SK-N-SH (cell line): ENCODE results near the gene SLC6A9. TPM values are rescaled to one million over a fixed set of nuclear protein-coding genes. Genes with fewer than 3 reads are reported as not detected.

Experiments
- CTCF ChIA-PET: fragments of 300-600, 350-600 bp; formaldehyde crosslinking; extraction: SDS; loops from one replicate; lab custom pipeline; 2021; lab: Yijun Ruan, JAX
- POLR2A ChIA-PET: fragments of 350-600 bp; sonication (Branson Sonifier 250); formaldehyde crosslinking; extraction: SDS; loops from one replicate; lab custom pipeline; 2020; ENCODE audit warnings: antibody characterized with exemption, inconsistent platforms; lab: Yijun Ruan, JAX
- DNase-seq: peaks from one replicate; pipeline ENCODE4 v3.0.0; 2012
- H2AFZ ChIP-seq: fragments of 200-600 bp; sonication (generic); 2 replicates; pipeline ENCODE4 v1.8.1; 2016; ENCODE audit warnings: antibody characterized with exemption, mild to moderate bottlenecking, low read depth
- H3F3A ChIP-seq: fragments of 200-600 bp; sonication (generic); replicated peaks from 2 replicates; pipeline ENCODE3; 2016; ENCODE audit warnings: antibody characterized with exemption, mild to moderate bottlenecking; ENCODE audit not compliant: insufficient read depth
- H3K27ac ChIP-seq, 2 experiments: fragments of 200-500 bp in 1 of 2; fragments of 200-600 bp in 1 of 2; sonication (Bioruptor generic) in 1 of 2; sonication (generic), shearing (Covaris generic) in 1 of 2; 2 replicates each; pipeline versions ENCODE4 v1.5.1 to v1.6.1; 2014 to 2016; ENCODE audit warnings: low read depth in 2 of 2, inconsistent platforms in 1 of 2, low read length in 1 of 2, mild to moderate bottlenecking in 1 of 2, mixed read lengths in 1 of 2
- H3K27me3 ChIP-seq: fragments of 200-600 bp; sonication (generic), shearing (Covaris generic); 2 replicates; pipeline ENCODE4 v1.6.1; 2016; ENCODE audit warnings: mixed run types; ENCODE audit not compliant: insufficient read depth
- H3K36me3 ChIP-seq, 2 experiments: fragments of 200-500 bp in 1 of 2; fragments of 200-600 bp in 1 of 2; sonication (Bioruptor generic) in 1 of 2; sonication (generic) in 1 of 2; replicated peaks in 1 of 2; 2 replicates each; pipeline versions ENCODE3 to v1.5.1; 2014 to 2016; ENCODE audit warnings: low read length in 1 of 2, mild to moderate bottlenecking in 1 of 2; ENCODE audit not compliant: insufficient read depth in 2 of 2, control insufficient read depth in 1 of 2
- H3K4me1 ChIP-seq, 2 experiments: fragments of 200-500 bp in 1 of 2; fragments of 200-600 bp in 1 of 2; sonication (Bioruptor generic) in 1 of 2; sonication (generic), shearing (Covaris generic) in 1 of 2; 2 replicates each; pipeline versions ENCODE4 v1.5.1 to v1.6.1; 2014 to 2016; ENCODE audit warnings: low read depth in 1 of 2, low read length in 1 of 2, mixed run types in 1 of 2; ENCODE audit not compliant: insufficient read depth in 2 of 2, control insufficient read depth in 1 of 2
- H3K4me2 ChIP-seq: fragments of 200-600 bp; sonication (generic), shearing (Covaris generic); 2 replicates; pipeline ENCODE4 v1.6.1; 2017; ENCODE audit warnings: mixed run types
- H3K4me3 ChIP-seq, 2 experiments: fragments of 200-500 bp in 1 of 2; fragments of 200-600 bp in 1 of 2; sonication (Bioruptor generic) in 1 of 2; sonication (generic), shearing (Covaris generic) in 1 of 2; 2 replicates each; pipeline versions ENCODE4 v1.5.1 to v1.8.1; 2014 to 2016; ENCODE audit warnings: low read depth in 2 of 2, inconsistent platforms in 1 of 2, low read length in 1 of 2, mild to moderate bottlenecking in 1 of 2, mixed read lengths in 1 of 2, moderate library complexity in 1 of 2
- H3K79me2 ChIP-seq: fragments of 200-600 bp; sonication (generic); 2 replicates; pipeline ENCODE4 v1.8.1; 2017; ENCODE audit warnings: mild to moderate bottlenecking; ENCODE audit not compliant: insufficient read depth
- H3K9ac ChIP-seq: fragments of 200-600 bp; sonication (generic); 2 replicates; pipeline ENCODE4 v1.6.1; 2017; ENCODE audit warnings: mixed run types
- H3K9me2 ChIP-seq: fragments of 200-600 bp; sonication (generic); 2 replicates; pipeline ENCODE4 v1.6.1; 2017; ENCODE audit warnings: mixed run types
- H3K9me3 ChIP-seq: fragments of 200-600 bp; sonication (generic); 2 replicates; pipeline ENCODE4 v1.6.1; 2017; ENCODE audit warnings: mixed run types, mild to moderate bottlenecking, moderate library complexity
- H4K20me1 ChIP-seq: fragments of 200-600 bp; sonication (generic); 2 replicates; pipeline ENCODE4 v1.6.1; 2017; ENCODE audit warnings: mild to moderate bottlenecking, mixed run types; ENCODE audit not compliant: insufficient read depth
- CHD2 ChIP-seq: fragments of 150-350 bp; IDR thresholded peaks from 2 replicates; pipeline ENCODE4 v1.6.1; 2018; ENCODE audit warnings: low read length; ENCODE audit not compliant: partially characterized antibody
- ELF1 ChIP-seq: IDR thresholded peaks from 2 replicates; pipeline ENCODE4 v1.4.0; 2012
- EZH2phosphoT487 ChIP-seq: fragments of 200-600 bp; sonication (generic); IDR thresholded peaks from 2 replicates; pipeline ENCODE4 v1.6.1; 2017; ENCODE audit warnings: low read depth, mixed run types, mild to moderate bottlenecking, antibody characterized with exemption, moderate library complexity, borderline replicate concordance
- GATA2 ChIP-seq: sonication (generic); formaldehyde crosslinking; IDR thresholded peaks from 2 replicates; pipeline ENCODE4 v1.5.0; 2020; ENCODE audit warnings: mild to moderate bottlenecking, missing genetic modification reagents
- JUND ChIP-seq: IDR thresholded peaks from 2 replicates; pipeline ENCODE4 v1.4.0; 2012
- MXI1 ChIP-seq: IDR thresholded peaks from 2 replicates; pipeline ENCODE4 v1.6.1; 2012; ENCODE audit warnings: mild to moderate bottlenecking, low read depth, low read length, improper control_type of control experiment
- NRF1 ChIP-seq: IDR thresholded peaks from 2 replicates; pipeline ENCODE4 v1.6.1; 2012; ENCODE audit warnings: low read depth, mild to moderate bottlenecking, low read length
- POLR2AphosphoS5 ChIP-seq: IDR thresholded peaks from 2 replicates; pipeline ENCODE4 v1.6.1; 2012; ENCODE audit warnings: low read depth, low read length
- RAD21 ChIP-seq: IDR thresholded peaks from 2 replicates; pipeline ENCODE4 v1.6.1; 2012; ENCODE audit warnings: mild to moderate bottlenecking, low read length
- SIN3A ChIP-seq: IDR thresholded peaks from 2 replicates; pipeline ENCODE4 v1.6.1; 2012; ENCODE audit warnings: low read depth, mild to moderate bottlenecking, low read length, moderate library complexity, borderline replicate concordance
- TEAD4 ChIP-seq: IDR thresholded peaks from 2 replicates; pipeline ENCODE4 v1.4.0; 2012; ENCODE audit warnings: mild to moderate bottlenecking, borderline replicate concordance; ENCODE audit not compliant: insufficient read depth
- WGBS: methylation state at CpG from one replicate; pipeline ENCODE4 v1.1.6; 2017; ENCODE audit warnings: low lambda C conversion rate; 5-methylcytosine and 5-hydroxymethylcytosine counted together
- polyA plus RNA-seq, 3 experiments: library from polyadenylated mRNA; depleted of rRNA; stranded (reverse); fragments of >200 nt; gene quantifications; 2 replicates each; pipeline ENCODE4 v1.2.3, GENCODE V29; 2012
- TF ChIP-seq, protein P1 (sequence below): IDR thresholded peaks from 2 replicates; pipeline ENCODE4 v1.4.0; 2012; ENCODE audit warnings: low read depth
- TF ChIP-seq, protein P2 (sequence below): IDR thresholded peaks from 2 replicates; pipeline ENCODE4 v1.4.0; 2012; ENCODE audit warnings: low read depth, borderline replicate concordance

Gene SLC6A9
- polyA plus RNA-seq, 1 of the 3 experiments (the other 2 are of a cell fraction): 3.9 TPM

DNA sequence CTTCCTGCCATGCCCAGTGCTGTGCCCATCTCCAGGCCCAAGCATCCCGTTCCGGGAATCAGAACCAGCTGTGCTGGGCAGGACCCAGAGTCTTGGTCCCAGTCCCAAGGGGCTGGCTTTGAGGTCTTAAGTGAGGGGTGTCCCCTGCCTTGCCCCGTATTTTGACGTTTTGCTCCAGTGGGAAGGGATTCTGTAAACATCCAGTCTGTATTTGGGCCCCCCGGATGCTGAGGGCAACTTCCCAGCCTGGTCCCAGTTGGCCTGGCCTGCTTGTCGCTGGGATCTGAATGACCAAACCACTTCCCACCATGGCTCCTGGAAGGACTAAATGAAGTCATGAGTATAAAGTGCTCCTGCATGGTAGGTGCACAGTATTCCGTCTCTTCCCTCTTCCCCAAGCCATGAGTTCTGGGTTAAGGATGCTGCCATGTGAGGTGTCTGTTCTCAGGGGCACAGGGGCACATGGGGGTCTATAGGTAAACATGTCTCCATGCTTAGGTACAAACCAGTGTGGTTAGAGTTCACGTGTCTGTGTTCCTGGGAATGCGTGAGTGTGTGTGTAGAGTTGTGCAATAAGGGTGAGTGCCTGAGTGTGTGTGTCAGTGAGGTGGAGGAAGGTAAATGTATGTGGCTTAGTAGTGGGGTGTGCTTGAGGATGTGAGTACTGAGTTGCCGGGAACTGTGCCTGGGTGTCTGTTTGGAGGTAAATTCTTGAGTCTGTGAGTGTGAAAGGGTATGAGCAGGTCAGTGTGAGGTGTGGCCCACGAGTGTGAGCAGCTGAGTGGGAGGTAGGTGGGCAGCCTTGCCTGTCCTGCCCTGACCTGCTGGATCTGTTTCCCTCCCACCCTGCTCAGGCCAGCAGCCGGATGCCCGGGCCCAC is 50.8 kb downstream of the SLC6A9 start:
- peaks cover 4% of the 10 kb centered on the region for H3F3A ChIP-seq
- CTCF ChIA-PET: interaction anchor here (1.0 to 1.6 kb wide), 5 partner anchors 10 to 217 kb away, joined by 3 to 10 read pairs (median 3); no protein-coding TSS in a partner anchor
- no peaks in the 10 kb centered on the region for H3K9me3 ChIP-seq
- no peak overlapping the region for H2AFZ ChIP-seq
- POLR2A ChIA-PET: interaction anchor here (0.8 to 1.2 kb wide), 3 partner anchors 10 to 33 kb away, joined by 3 to 4 read pairs (median 4); partner anchors contain the start of gene IPO13
- no peaks in the 10 kb centered on the region for H3K9me2 ChIP-seq
- peak overlapping the region; percentile 81 for H3K9ac ChIP-seq
- peak; percentile 34 for DNase-seq
- H3K36me3 ChIP-seq: peaks cover 16 to 28% of the 10 kb centered on the region in 2 experiments
- peak overlapping the region; percentile 37 to 74; a peak in 3 of 4 replicates for H3K27ac ChIP-seq
- H3K4me1 ChIP-seq: peaks cover 5 to 40% of the 10 kb centered on the region in 2 experiments; a peak in 1 of 4 replicates
- TF ChIP-seq ELF1 (no peak), POLR2AphosphoS5 (no peak), TEAD4 (no peak), EZH2phosphoT487 (no peak), CHD2 (no peak), JUND (no peak)
- no peaks in the 10 kb centered on the region for H3K27me3 ChIP-seq
- H3K4me2 ChIP-seq: peak overlapping the region; percentile 94
- peaks cover 20% of the 10 kb centered on the region for H4K20me1 ChIP-seq
- H3K4me3 ChIP-seq: peak overlapping the region; percentile 59 to 71
- peaks cover 67% of the 10 kb centered on the region for H3K79me2 ChIP-seq
- 51% methylated on average over 9 of the region's 13 CpGs for WGBS

DNA sequence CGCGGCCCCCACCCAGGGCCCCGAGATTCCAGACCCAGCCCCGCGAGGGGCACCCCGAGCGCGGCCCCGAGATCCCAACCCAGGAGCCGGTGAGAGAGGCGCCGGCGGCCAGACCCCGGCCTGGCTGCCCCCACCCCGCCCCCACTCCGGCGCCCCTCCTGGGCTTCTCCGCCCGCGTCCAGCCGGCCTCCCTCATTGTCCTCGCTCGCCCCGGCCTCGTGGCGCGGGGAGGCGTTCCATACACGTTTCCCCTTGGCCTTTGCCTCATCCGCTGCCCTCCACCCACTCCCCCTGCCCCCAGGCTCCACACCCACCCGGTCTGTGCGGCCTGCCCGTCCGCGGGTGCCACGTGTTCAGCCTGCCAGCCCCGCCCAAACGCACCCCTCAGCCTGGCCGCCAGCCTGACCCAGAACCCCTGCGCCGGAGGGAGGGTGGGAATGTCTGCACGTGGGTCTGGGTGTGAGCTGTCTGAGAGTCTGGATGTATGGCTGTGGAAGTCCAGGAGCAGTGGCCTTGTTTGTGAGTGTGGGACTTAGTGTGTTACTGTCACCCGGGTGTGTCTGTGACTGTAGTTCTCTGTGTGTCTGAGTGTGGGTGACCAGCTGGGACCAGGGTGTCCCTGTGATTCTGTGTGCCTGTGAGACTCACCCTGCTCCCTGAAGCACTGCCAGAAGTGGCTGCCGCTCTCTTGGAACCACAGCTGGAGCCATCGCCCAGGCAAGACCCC is 51.6 kb downstream of the SLC6A9 start:
- Histone ChIP-seq H3K9me2 (no peaks in the 10 kb centered on the region), H3F3A (peaks cover 4% of the 10 kb centered on the region), H2AFZ (no peak overlapping the region), H3K27me3 (no peaks in the 10 kb centered on the region), H3K9ac (peak overlapping the region; percentile 81), H3K4me1 (peaks cover 5 to 42% of the 10 kb centered on the region in 2 experiments; a peak in 1 of 4 replicates), H3K79me2 (peaks cover 75% of the 10 kb centered on the region), H3K36me3 (peaks cover 16 to 26% of the 10 kb centered on the region in 2 experiments), H3K4me3 (peak overlapping the region; percentile 59 to 71), H3K27ac (peak overlapping the region; percentile 37 to 74), H4K20me1 (peaks cover 20% of the 10 kb centered on the region), H3K4me2 (peak overlapping the region; percentile 94), H3K9me3 (no peaks in the 10 kb centered on the region)
- TF ChIP-seq NRF1 (no peak), GATA2 (CRISPR knock-in tag) (no peak), MXI1 (peak; percentile 98), RAD21 (0 out of 2 replicates have a peak, but pooled peaks have one; percentile 18), SIN3A (peak; percentile 85)
- TF ChIP-seq, protein P1, sequence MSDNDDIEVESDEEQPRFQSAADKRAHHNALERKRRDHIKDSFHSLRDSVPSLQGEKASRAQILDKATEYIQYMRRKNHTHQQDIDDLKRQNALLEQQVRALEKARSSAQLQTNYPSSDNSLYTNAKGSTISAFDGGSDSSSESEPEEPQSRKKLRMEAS: peak; percentile 96
- TF ChIP-seq, protein P2, sequence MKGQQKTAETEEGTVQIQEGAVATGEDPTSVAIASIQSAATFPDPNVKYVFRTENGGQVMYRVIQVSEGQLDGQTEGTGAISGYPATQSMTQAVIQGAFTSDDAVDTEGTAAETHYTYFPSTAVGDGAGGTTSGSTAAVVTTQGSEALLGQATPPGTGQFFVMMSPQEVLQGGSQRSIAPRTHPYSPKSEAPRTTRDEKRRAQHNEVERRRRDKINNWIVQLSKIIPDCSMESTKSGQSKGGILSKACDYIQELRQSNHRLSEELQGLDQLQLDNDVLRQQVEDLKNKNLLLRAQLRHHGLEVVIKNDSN: peak; percentile 76
- 0% methylated on average over 4 of the region's 45 CpGs for WGBS
- ChIA-PET CTCF (interaction anchor here (1.0 to 1.6 kb wide), 4 partner anchors 10 to 216 kb away, joined by 3 to 10 read pairs (median 5); no protein-coding TSS in a partner anchor), POLR2A (interaction anchor here (0.8 to 1.2 kb wide), 3 partner anchors 9 to 33 kb away, joined by 3 to 4 read pairs (median 4); partner anchors contain the start of gene IPO13)
- peak; percentile 89 for DNase-seq
